Loucy (cell line): ENCODE data around the gene ATP10D.

Source experiments
- H2AFZ ChIP-seq: fragments of 200-600 bp; sonication (generic); 2 replicates; pipeline ENCODE4 v1.6.0; 2016; ENCODE audit warnings: antibody characterized with exemption, mild to moderate bottlenecking, low read length, moderate library complexity
- H3F3A ChIP-seq: fragments of 200-600 bp; 2 replicates; pipeline ENCODE4 v1.6.0; 2016; ENCODE audit warnings: antibody characterized with exemption, low read depth, mild to moderate bottlenecking
- H3K27me3 ChIP-seq: fragments of 200-600 bp; sonication (generic); 2 replicates; pipeline ENCODE4 v1.6.1; 2014; ENCODE audit warnings: low read length, mild to moderate bottlenecking; ENCODE audit not compliant: insufficient read depth, poor library complexity, severe bottlenecking
- H3K36me3 ChIP-seq: fragments of 200-600 bp; sonication (generic); 2 replicates; pipeline ENCODE4 v1.6.1; 2016; ENCODE audit warnings: low read length; ENCODE audit not compliant: insufficient read depth
- H3K4me1 ChIP-seq: fragments of 200-600 bp; sonication (generic); 2 replicates; pipeline ENCODE4 v1.5.1; 2014; ENCODE audit warnings: low read length, mild to moderate bottlenecking; ENCODE audit not compliant: insufficient read depth, poor library complexity, severe bottlenecking
- H3K4me2 ChIP-seq: fragments of 200-600 bp; sonication (generic); 2 replicates; pipeline ENCODE4 v1.6.0; 2014; ENCODE audit warnings: antibody characterized with exemption, low read length, low read depth, mild to moderate bottlenecking; ENCODE audit not compliant: poor library complexity, severe bottlenecking
- H3K4me3 ChIP-seq: fragments of 200-600 bp; sonication (generic); 2 replicates; pipeline ENCODE4 v1.5.1; 2014; ENCODE audit warnings: low read length, mild to moderate bottlenecking, mixed read lengths; ENCODE audit not compliant: poor library complexity, severe bottlenecking
- H3K79me2 ChIP-seq: fragments of 200-600 bp; sonication (generic); 2 replicates; pipeline ENCODE4 v1.6.1; 2014; ENCODE audit warnings: low read length; ENCODE audit not compliant: insufficient read depth
- H3K9ac ChIP-seq: fragments of 200-600 bp; sonication (generic); 2 replicates; pipeline ENCODE4 v1.6.0; 2014; ENCODE audit warnings: mild to moderate bottlenecking, low read depth, low read length, moderate library complexity; ENCODE audit not compliant: poor library complexity, severe bottlenecking
- H3K9me2 ChIP-seq: fragments of 200-600 bp; sonication (generic); replicated peaks from 2 replicates; pipeline ENCODE4 v1.6.1; 2016; ENCODE audit warnings: low read depth, low read length, mixed read lengths
- H3K9me3 ChIP-seq: fragments of 200-600 bp; sonication (generic); 2 replicates; pipeline ENCODE4 v1.6.1; 2014; ENCODE audit warnings: mild to moderate bottlenecking, antibody characterized with exemption, low read length, low read depth; ENCODE audit not compliant: insufficient read depth
- H4K20me1 ChIP-seq: fragments of 200-600 bp; sonication (generic); 2 replicates; pipeline ENCODE4 v1.6.0; 2014; ENCODE audit warnings: antibody characterized with exemption, low read length, mild to moderate bottlenecking; ENCODE audit not compliant: insufficient read depth, poor library complexity, severe bottlenecking
- CTCF ChIP-seq: fragments of 200-600 bp; sonication (generic); conservative IDR thresholded peaks from 2 replicates; pipeline ENCODE4 v1.5.1; 2014; ENCODE audit warnings: mild to moderate bottlenecking, antibody characterized with exemption, low read length
- EZH2phosphoT487 ChIP-seq: fragments of 200-600 bp; IDR thresholded peaks from 2 replicates; pipeline ENCODE4 v1.6.1; 2018; ENCODE audit warnings: antibody characterized with exemption, mild to moderate bottlenecking, moderate library complexity, borderline replicate concordance

ATP10D gene

GRCh38 chr4:47577779-47578553 is 92.9 kb downstream of the ATP10D start:
- Histone ChIP-seq H2AFZ (no peak overlapping the region), H4K20me1 (no peaks in the 10 kb centered on the region), H3F3A (no peaks in the 10 kb centered on the region), H3K4me2 (no peak overlapping the region), H3K27me3 (no peaks in the 10 kb centered on the region), H3K4me3 (no peak overlapping the region), H3K4me1 (no peaks in the 10 kb centered on the region), H3K36me3 (no peaks in the 10 kb centered on the region), H3K9me2 (no peaks in the 10 kb centered on the region), H3K9me3 (no peaks in the 10 kb centered on the region), H3K79me2 (no peaks in the 10 kb centered on the region), H3K9ac (no peak overlapping the region)
- TF ChIP-seq CTCF = no peak
- no peak for TF ChIP-seq EZH2phosphoT487

- no peaks in the 10 kb centered on the region for H3F3A ChIP-seq
- no peaks in the 10 kb centered on the region for H3K9me3 ChIP-seq
- TF ChIP-seq CTCF (no peak), EZH2phosphoT487 (no peak)
- no peaks in the 10 kb centered on the region for H3K27me3 ChIP-seq
- no peaks in the 10 kb centered on the region for H4K20me1 ChIP-seq
- H3K4me1 ChIP-seq = no peaks in the 10 kb centered on the region
- no peaks in the 10 kb centered on the region for H3K9me2 ChIP-seq
- H3K36me3 ChIP-seq = no peaks in the 10 kb centered on the region
- no peak overlapping the region for H2AFZ ChIP-seq
- H3K4me2 ChIP-seq = no peak overlapping the region
- H3K79me2 ChIP-seq = no peaks in the 10 kb centered on the region
- H3K4me3 ChIP-seq = no peak overlapping the region
- H3K9ac ChIP-seq = no peak overlapping the region
These were observed 94.2 kb downstream of the ATP10D start for GRCh38 chr4:47579235-47579634.

GRCh38 chr4:47590325-47590724 is 105.2 kb downstream of the ATP10D start:
- Histone ChIP-seq H3K9ac (no peak overlapping the region), H3K4me1 (peaks cover 12% of the 10 kb centered on the region), H3K9me2 (no peaks in the 10 kb centered on the region), H3K27me3 (no peaks in the 10 kb centered on the region), H3K4me3 (no peak overlapping the region), H3K4me2 (no peak overlapping the region), H4K20me1 (no peaks in the 10 kb centered on the region), H3K36me3 (0 out of 2 replicates have a peak, but pooled peaks cover 5% of the 10 kb centered on the region), H3K9me3 (peaks cover 8% of the 10 kb centered on the region; the same call in 1 of the 2 replicates), H2AFZ (no peak overlapping the region), H3K79me2 (no peaks in the 10 kb centered on the region), H3F3A (no peaks in the 10 kb centered on the region)
- TF ChIP-seq EZH2phosphoT487 = no peak
- TF ChIP-seq CTCF = no peak
